Measurements from ENCODE around the gene RREB1. TPM values are rescaled to one million over a fixed set of nuclear protein-coding genes. Genes with fewer than 3 reads are reported as not detected.

The RREB1 gene
- polyA plus RNA-seq, 1 experiment: 2.6 TPM

- no peak for DNase-seq (ENCODE audit: low read depth, low spot score)
- no peak overlapping the region for H3K27ac ChIP-seq (ENCODE audit: low read depth, low read length)
These were observed 109.3 kb downstream of the RREB1 start for GRCh38 chr6:7216941-7217621.

GRCh38 chr6:7218406-7218988 lies 110.7 kb downstream of the RREB1 start:
- DNase-seq (ENCODE audit: low read depth, low spot score): no peak
- Histone ChIP-seq H3K4me3 (ENCODE audit: low read depth, low read length) (no peak overlapping the region), H3K27me3 (ENCODE audit: control insufficient read depth, insufficient read depth, low read length) (no peaks in the 10 kb centered on the region), H3K27ac (ENCODE audit: low read depth, low read length) (no peak overlapping the region), H3K9me3 (ENCODE audit: control insufficient read depth, insufficient read depth, low read length) (no peaks in the 10 kb centered on the region; the same call in 1 of the 2 replicates)
- CTCF ChIA-PET: interaction anchor here (0.6 to 2.7 kb wide), 7 partner anchors 10 to 493 kb away, joined by 3 to 15 read pairs (median 4); no protein-coding TSS in a partner anchor
- TF ChIP-seq CTCF (IDR thresholded peaks at IDR 0.05; ENCODE audit: low read depth, low read length): no peak
- POLR2A ChIA-PET: interaction anchor here (0.6 to 0.7 kb wide), 3 partner anchors 83 to 867 kb away, joined by 3 to 5 read pairs (median 4); no protein-coding TSS in a partner anchor

More at GRCh38 chr6:7216941-7217621, 109.3 kb downstream of the RREB1 start:
- H3K4me3 ChIP-seq (ENCODE audit: low read depth, low read length): no peak overlapping the region
- ChIA-PET POLR2A (interaction anchor here (0.7 kb wide), 1 partner anchor 260 kb away, joined by 3 read pairs; no protein-coding TSS in a partner anchor), CTCF (interaction anchor here (0.6 to 2.7 kb wide), 4 partner anchors 8 to 540 kb away, joined by 3 to 15 read pairs (median 4); no protein-coding TSS in a partner anchor)
- no peaks in the 10 kb centered on the region for H3K27me3 ChIP-seq (ENCODE audit: control insufficient read depth, insufficient read depth, low read length)
- peak; percentile 18; the same call in 1 of the 2 replicates for TF ChIP-seq CTCF (IDR thresholded peaks at IDR 0.05; ENCODE audit: low read depth, low read length)
- H3K9me3 ChIP-seq (ENCODE audit: control insufficient read depth, insufficient read depth, low read length): no peaks in the 10 kb centered on the region; the same call in 1 of the 2 replicates

DNA sequence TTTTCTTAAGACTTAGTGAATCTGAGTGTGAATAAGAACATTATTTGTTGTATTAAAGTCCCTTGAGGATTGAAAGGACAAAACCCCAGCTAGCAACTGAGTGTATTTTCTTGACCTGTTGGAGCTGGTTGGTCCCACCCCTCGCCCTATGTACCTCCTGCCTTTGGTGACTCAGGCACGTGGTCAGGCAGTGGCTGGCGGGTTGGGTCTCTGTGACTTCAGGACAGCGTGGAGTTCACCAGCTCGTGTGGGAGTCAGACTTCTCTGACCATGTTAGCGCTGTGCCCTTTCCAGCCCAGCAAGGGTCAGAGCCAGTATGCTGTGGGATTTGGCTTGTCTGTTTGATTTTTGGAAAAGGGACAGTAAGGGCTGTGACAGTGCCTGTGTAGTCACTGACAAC lies 111.5 kb downstream of the RREB1 start:
- Histone ChIP-seq H3K27ac (ENCODE audit: low read depth, low read length) (peak overlapping the region; percentile 25), H3K4me3 (ENCODE audit: low read depth, low read length) (no peak overlapping the region), H3K9me3 (ENCODE audit: control insufficient read depth, insufficient read depth, low read length) (no peaks in the 10 kb centered on the region; the same call in 1 of the 2 replicates), H3K27me3 (ENCODE audit: control insufficient read depth, insufficient read depth, low read length) (no peaks in the 10 kb centered on the region)
- no peak for TF ChIP-seq CTCF (IDR thresholded peaks at IDR 0.05; ENCODE audit: low read depth, low read length)
- POLR2A ChIA-PET: interaction anchor here (0.7 kb wide), 1 partner anchor 516 kb away, joined by 13 read pairs; no protein-coding TSS in a partner anchor
- CTCF ChIA-PET: interaction anchor here (0.6 to 1.1 kb wide), 3 partner anchors 19 to 57 kb away, joined by 3 to 11 read pairs (median 4); no protein-coding TSS in a partner anchor
- DNase-seq (ENCODE audit: low read depth, low spot score): no peak

GRCh38 chr6:7222197-7222596 lies 114.4 kb downstream of the RREB1 start:
- Histone ChIP-seq H3K27ac (ENCODE audit: low read depth, low read length) (no peak overlapping the region), H3K9me3 (ENCODE audit: control insufficient read depth, insufficient read depth, low read length) (no peaks in the 10 kb centered on the region), H3K27me3 (ENCODE audit: control insufficient read depth, insufficient read depth, low read length) (no peaks in the 10 kb centered on the region), H3K4me3 (ENCODE audit: low read depth, low read length) (no peak overlapping the region)
- CTCF ChIA-PET: no interaction called here
- POLR2A ChIA-PET: no interaction called here
- no peak for TF ChIP-seq CTCF (IDR thresholded peaks at IDR 0.05; ENCODE audit: low read depth, low read length)
- no peak for DNase-seq (ENCODE audit: low read depth, low spot score)

DNA sequence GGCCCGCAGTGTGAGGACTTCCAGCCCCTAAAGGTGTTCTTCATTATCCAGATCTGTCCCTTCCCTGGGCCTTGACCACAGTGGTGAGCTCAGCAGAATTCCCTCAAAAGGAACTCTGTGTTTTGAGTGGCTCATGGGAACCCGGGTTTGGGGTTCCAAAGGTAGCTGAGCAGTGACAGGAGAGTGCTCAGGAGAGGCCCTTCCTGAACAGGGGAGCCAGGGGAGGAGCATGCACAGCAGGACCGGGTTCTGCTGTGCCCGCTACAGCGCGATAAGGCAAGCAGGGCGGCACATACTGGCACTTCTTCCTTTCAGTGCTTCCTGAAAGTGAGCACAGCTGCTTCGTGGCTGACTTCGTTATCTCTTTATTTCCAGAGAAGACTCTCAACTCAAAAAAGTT lies 117.0 kb downstream of the RREB1 start:
- Histone ChIP-seq H3K9me3 (ENCODE audit: control insufficient read depth, insufficient read depth, low read length) (peaks cover 3% of the 10 kb centered on the region; the same call in 1 of the 2 replicates), H3K27me3 (ENCODE audit: control insufficient read depth, insufficient read depth, low read length) (no peaks in the 10 kb centered on the region), H3K4me3 (ENCODE audit: low read depth, low read length) (no peak overlapping the region), H3K27ac (ENCODE audit: low read depth, low read length) (no peak overlapping the region)
- CTCF ChIA-PET: interaction anchor here (1.0 to 1.6 kb wide), 2 partner anchors 12 to 19 kb away, joined by 3 to 5 read pairs; no protein-coding TSS in a partner anchor
- POLR2A ChIA-PET: no interaction called here
- no peak for TF ChIP-seq CTCF (IDR thresholded peaks at IDR 0.05; ENCODE audit: low read depth, low read length)
- DNase-seq (ENCODE audit: low read depth, low spot score): no peak
